Spleen (tissue), 11 donors: ENCODE measurements around the gene ZMAT3. TPM values are rescaled to one million over a fixed set of nuclear protein-coding genes. Genes with fewer than 3 reads are reported as not detected.
"Not testable (repeated sequence)": the region's sequence is repeated elsewhere in the genome, so short reads cannot be mapped to it uniquely, and the experiment has no call there.

Source experiments
- DNase-seq: peaks from one replicate; pipeline ENCODE4 v3.0.0-alpha.2; 2020
- H3K27ac ChIP-seq, 8 donors: fragments of 200-600 bp; sonication (generic) in 7 of 8; 1 replicate in 4 of 8; 2 replicates in 4 of 8; pipeline versions ENCODE4 v1.5.0 to v1.8.0; 2016 to 2021; ENCODE audit warnings: inconsistent platforms in 4 of 8, mild to moderate bottlenecking in 4 of 8, moderate library complexity in 1 of 8
- H3K27me3 ChIP-seq, 7 donors: fragments of 200-600 bp; sonication (generic) in 6 of 7; replicated peaks in 1 of 7; 1 replicate in 4 of 7; 2 replicates in 3 of 7; pipeline versions ENCODE4 v1.5.0 to v1.8.0; 2016 to 2021; ENCODE audit warnings: inconsistent platforms in 3 of 7, mild to moderate bottlenecking in 1 of 7
- H3K36me3 ChIP-seq, 6 donors: fragments of 200-600 bp; sonication (generic) in 5 of 6; 1 replicate in 4 of 6; 2 replicates in 2 of 6; pipeline versions ENCODE4 v1.5.0 to v1.8.0; 2016 to 2021; ENCODE audit warnings: inconsistent platforms in 2 of 6
- H3K4me1 ChIP-seq, 6 donors: fragments of 200-600 bp; sonication (generic) in 5 of 6; 1 replicate in 3 of 6; 2 replicates in 3 of 6; pipeline versions ENCODE4 v1.5.0 to v1.8.0; 2016 to 2021; ENCODE audit warnings: inconsistent platforms in 3 of 6
- H3K4me3 ChIP-seq, 8 donors: fragments of 200-600 bp; sonication (generic) in 7 of 8; 1 replicate in 4 of 8; 2 replicates in 4 of 8; pipeline versions ENCODE4 v1.5.0 to v1.8.0; 2016 to 2021; ENCODE audit warnings: inconsistent platforms in 4 of 8, mild to moderate bottlenecking in 4 of 8, moderate library complexity in 2 of 8
- H3K9me3 ChIP-seq, 8 donors: fragments of 200-600 bp; sonication (generic) in 7 of 8; 1 replicate in 4 of 8; 2 replicates in 4 of 8; pipeline versions ENCODE4 v1.5.0 to v1.8.0; 2016 to 2021; ENCODE audit warnings: inconsistent platforms in 4 of 8
- CTCF ChIP-seq, 11 experiments: fragments of 200-600 bp in 7 of 11; fragments of 450-650 bp in 4 of 11; sonication (generic) in 4 of 11; IDR thresholded peaks in 8 of 11; conservative IDR thresholded peaks in 3 of 11; 1 replicate in 7 of 11; 2 replicates in 4 of 11; pipeline versions ENCODE4 v1.4.0 to v1.8.0; 2016 to 2021; ENCODE audit warnings: antibody characterized with exemption in 11 of 11, inconsistent platforms in 4 of 11, mild to moderate bottlenecking in 1 of 11
- POLR2A ChIP-seq, 3 donors: fragments of 450-650 bp; IDR thresholded peaks; one replicate each; pipeline ENCODE4 v1.5.1; 2017; ENCODE audit warnings: antibody characterized with exemption in 3 of 3, mild to moderate bottlenecking in 1 of 3
- POLR2AphosphoS5 ChIP-seq, 3 donors: sonication (generic); formaldehyde crosslinking; IDR thresholded peaks; one replicate each; pipeline ENCODE4 v1.5.1; 2017; ENCODE audit warnings: antibody characterized with exemption in 3 of 3
- WGBS, 5 donors: extraction: QIAGEN DNeasy Blood & Tissue Kit in 3 of 5; methylation state at CpG; one replicate each; pipeline versions ENCODE4 v1.1.5 to v1.1.7; 2013 to 2018; 5-methylcytosine and 5-hydroxymethylcytosine counted together
- intact Hi-C: fragments of 100-400 bp; cut with DNase I; formaldehyde crosslinking; loops from one replicate; pipeline ENCODE4 v1.15.0; 2023; ENCODE audit warnings: low total_unique reads
- polyA plus RNA-seq, 3 donors: library from polyadenylated mRNA; stranded (reverse); fragments of 200-250 nt; gene quantifications; one replicate each; pipeline ENCODE4 v1.2.1, GENCODE V29; 2013
- total RNA-seq, 7 donors: library from RNA; depleted of rRNA in 3 of 7; stranded (reverse); fragments of >200 nt in 3 of 7; fragmentation: NEBNext Ultra II Directional in 4 of 7; extraction: Animal tissue kit (Norgen Biotek cat#: 25700) in 4 of 7; gene quantifications; one replicate each; pipeline versions ENCODE4 v1.1.0 to v1.2.1, GENCODE V29; 2016 to 2021
- donor health status: healthy with polysubstance abuse.
- donor health status: DM: no; HTN: no; CAD: no; lungs with moderate emphysema.
- donor health status: DM: no; HTN: no; CAD: no.
- donor health status: Bipolar disorder and iron deficiency.
- donor health status: healthy.
- donor health status: DM: no; HTN: no; CAD: no.
- donor health status: DM: yes; HTN: yes; CAD: no.

ZMAT3 gene
- total and polyA plus RNA-seq, 10 donors, result 2.1 to 29.7 (median 17.1) TPM

- 80 to 100% (median 88%) methylated on average over 1 of the region's 1 CpG for WGBS, 5 donors
- no peak overlapping the region for H3K4me3 ChIP-seq
- no peak for TF ChIP-seq CTCF (IDR thresholded peaks at IDR 0.05 in 8 of 11, conservative IDR thresholded peaks at IDR 0.05 in 3 of 11)
- TF ChIP-seq POLR2A (IDR thresholded peaks at IDR 0.05), result no peak
- no peak for TF ChIP-seq POLR2AphosphoS5 (IDR thresholded peaks at IDR 0.05)
- no peaks in the 10 kb centered on the region for H3K27me3 ChIP-seq
- H3K36me3 ChIP-seq, result peaks cover 0 to 43% (median 9%) of the 10 kb centered on the region in 6 donors
- intact Hi-C loops, result no loop called here
- no peaks in the 10 kb centered on the region for H3K9me3 ChIP-seq
- H3K4me1 ChIP-seq, result peaks cover 7 to 38% (median 23%) of the 10 kb centered on the region in 6 donors
- no peak overlapping the region for H3K27ac ChIP-seq
- no peak for DNase-seq
Measured at GRCh38 chr3:179067291-179067690, 4.3 kb downstream of the ZMAT3 start.

- Histone ChIP-seq H3K27ac (no peak overlapping the region), H3K27me3 (no peaks in the 10 kb centered on the region), H3K36me3 (peaks cover 0 to 43% (median 9%) of the 10 kb centered on the region in 6 donors), H3K4me3 (no peak overlapping the region), H3K4me1 (peaks cover 0 to 9% (median 0%) of the 10 kb centered on the region in 6 donors), H3K9me3 (no peaks in the 10 kb centered on the region)
- intact Hi-C loops, result no loop called here
- DNase-seq, result no peak
- no peak for TF ChIP-seq POLR2AphosphoS5 (IDR thresholded peaks at IDR 0.05)
- TF ChIP-seq POLR2A (IDR thresholded peaks at IDR 0.05), result no peak
- TF ChIP-seq CTCF (IDR thresholded peaks at IDR 0.05 in 8 of 11, conservative IDR thresholded peaks at IDR 0.05 in 3 of 11), result no peak
- WGBS, 5 donors, result 83 to 93% (median 91%) methylated on average over 6 of the region's 6 CpGs
Measured at GRCh38 chr3:179063945-179064560, 7.6 kb downstream of the ZMAT3 start.

DNA sequence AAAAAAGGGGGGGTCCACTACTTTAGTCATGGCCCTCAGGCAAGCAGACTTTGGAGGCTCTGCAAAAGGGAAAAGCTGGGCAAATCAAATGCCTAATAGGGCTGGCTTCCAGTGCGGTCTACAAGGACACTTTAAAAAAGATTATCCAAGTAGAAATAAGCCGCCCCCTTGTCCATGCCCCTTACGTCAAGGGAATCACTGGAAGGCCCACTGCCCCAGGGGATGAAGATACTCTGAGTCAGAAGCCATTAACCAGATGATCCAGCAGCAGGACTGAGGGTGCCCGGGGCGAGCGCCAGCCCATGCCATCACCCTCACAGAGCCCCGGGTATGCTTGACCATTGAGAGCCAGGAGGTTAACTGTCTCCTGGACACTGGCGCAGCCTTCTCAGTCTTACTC lies 15.3 kb downstream of the ZMAT3 start:
- DNase-seq, result no peak
- H3K4me1 ChIP-seq, result no peaks in the 10 kb centered on the region
- 93 to 98% (median 96%) methylated on average over 8 of the region's 8 CpGs for WGBS, 5 donors
- H3K4me3 ChIP-seq, result no peak overlapping the region
- no peak overlapping the region for H3K27ac ChIP-seq
- H3K27me3 ChIP-seq, result no peaks in the 10 kb centered on the region
- intact Hi-C loops, result no loop called here
- no peak for TF ChIP-seq POLR2A (IDR thresholded peaks at IDR 0.05)
- TF ChIP-seq POLR2AphosphoS5 (IDR thresholded peaks at IDR 0.05), result no peak
- TF ChIP-seq CTCF (IDR thresholded peaks at IDR 0.05 in 8 of 11, conservative IDR thresholded peaks at IDR 0.05 in 3 of 11), result no peak
- H3K9me3 ChIP-seq, result peaks cover 0 to 15% (median 5%) of the 10 kb centered on the region in 8 donors
- peaks cover 0 to 39% (median 7%) of the 10 kb centered on the region in 6 donors for H3K36me3 ChIP-seq

DNA sequence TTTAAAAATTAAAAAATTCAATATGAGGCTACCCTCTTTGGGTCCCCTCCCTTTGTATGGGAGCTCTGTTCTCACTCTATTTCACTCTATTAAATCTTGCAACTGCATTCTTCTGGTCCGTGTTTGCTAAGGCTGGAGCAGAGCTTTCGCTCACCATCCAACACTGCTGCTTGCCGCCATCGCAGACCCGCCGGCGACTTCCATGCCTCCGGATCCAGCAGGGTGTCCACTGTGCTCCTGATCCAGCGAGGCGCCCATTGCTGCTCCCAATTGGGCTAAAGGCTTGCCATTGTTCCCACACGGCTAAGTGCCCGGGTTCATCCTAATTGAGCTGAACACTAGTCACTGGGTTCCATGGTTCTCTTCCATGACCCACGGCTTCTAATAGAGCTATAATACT lies 17.0 kb downstream of the ZMAT3 start:
- intact Hi-C loops, H3K27ac ChIP-seq, H3K27me3 ChIP-seq, H3K4me3 ChIP-seq, DNase-seq, H3K4me1 ChIP-seq: not testable (repeated sequence)
- WGBS, 5 donors, result 90 to 98% (median 95%) methylated on average over 13 of the region's 13 CpGs
- Histone ChIP-seq H3K9me3 (peaks cover 0 to 22% (median 12%) of the 10 kb centered on the region in 8 donors), H3K36me3 (peaks cover 0 to 39% (median 7%) of the 10 kb centered on the region in 6 donors)
